GM19467 (cell line): Measurements from ENCODE around the gene GJB1.
"Not testable (repeated sequence)": the region's sequence is repeated elsewhere in the genome, so short reads cannot be mapped to it uniquely, and the experiment has no call there.

Source experiments
- ATAC-seq: cut with Tn5 transposase; IDR thresholded peaks from one replicate; pipeline ENCODE4 v1.9.1; 2021; ENCODE audit warnings: mild to moderate bottlenecking, moderate library complexity; ENCODE audit not compliant: unreplicated experiment

The GJB1 gene

GRCh38 chrX:71222929-71223328, at the start of gene GJB1:
TSS of gene GJB1 (plus strand) at chrX:71223224. CDS start at chrX:71223708, 484 bp downstream.
- ATAC-seq: no peak

- no peak for ATAC-seq
Measured at GRCh38 chrX:71173440-71173839, 49.6 kb upstream of the GJB1 start.

GRCh38 chrX:71174795-71175194, 48.2 kb upstream of the GJB1 start:
- ATAC-seq: no peak

DNA sequence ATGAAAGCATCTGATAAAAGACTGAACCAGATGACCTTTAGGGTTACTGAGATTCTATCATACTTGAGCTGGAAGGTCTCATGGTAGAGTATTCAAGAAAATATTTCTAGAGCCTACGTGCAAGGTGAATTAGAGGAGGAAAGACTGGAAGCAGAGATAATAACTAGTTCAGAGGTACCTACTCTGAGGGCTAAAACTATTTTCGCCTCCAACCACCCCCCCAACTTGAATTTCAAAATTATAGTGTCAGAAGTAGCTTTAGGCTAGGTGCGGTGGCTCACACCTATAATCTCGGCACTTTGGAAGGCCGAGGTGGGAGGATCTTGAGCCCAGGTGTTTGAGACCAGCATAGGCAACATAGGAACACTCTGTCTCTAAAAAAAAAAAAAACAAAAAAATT, 47.5 kb upstream of the GJB1 start:
- ATAC-seq: no peak

- ATAC-seq: no peak
Measured at GRCh38 chrX:71177327-71177726, 45.7 kb upstream of the GJB1 start.

DNA sequence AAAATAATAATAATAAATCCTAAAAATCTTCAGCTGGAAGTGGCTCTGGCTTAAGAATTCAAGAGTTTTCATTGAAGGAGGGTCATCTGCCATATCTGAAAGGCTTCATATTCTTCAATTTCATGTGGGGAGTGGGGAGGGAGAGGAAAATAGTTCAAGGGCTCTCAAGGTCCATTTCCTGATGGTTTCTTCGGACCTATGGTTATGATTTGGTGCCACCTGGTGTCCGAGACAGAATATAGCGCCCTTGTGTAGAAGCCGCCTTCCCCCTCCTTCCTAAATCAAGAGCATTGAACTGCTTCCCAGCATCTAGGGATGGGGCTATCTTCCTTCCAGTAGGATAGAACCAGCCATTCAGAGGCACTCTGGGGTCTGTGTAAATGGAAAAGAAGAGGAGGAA, 44.1 kb upstream of the GJB1 start:
- no peak for ATAC-seq

DNA sequence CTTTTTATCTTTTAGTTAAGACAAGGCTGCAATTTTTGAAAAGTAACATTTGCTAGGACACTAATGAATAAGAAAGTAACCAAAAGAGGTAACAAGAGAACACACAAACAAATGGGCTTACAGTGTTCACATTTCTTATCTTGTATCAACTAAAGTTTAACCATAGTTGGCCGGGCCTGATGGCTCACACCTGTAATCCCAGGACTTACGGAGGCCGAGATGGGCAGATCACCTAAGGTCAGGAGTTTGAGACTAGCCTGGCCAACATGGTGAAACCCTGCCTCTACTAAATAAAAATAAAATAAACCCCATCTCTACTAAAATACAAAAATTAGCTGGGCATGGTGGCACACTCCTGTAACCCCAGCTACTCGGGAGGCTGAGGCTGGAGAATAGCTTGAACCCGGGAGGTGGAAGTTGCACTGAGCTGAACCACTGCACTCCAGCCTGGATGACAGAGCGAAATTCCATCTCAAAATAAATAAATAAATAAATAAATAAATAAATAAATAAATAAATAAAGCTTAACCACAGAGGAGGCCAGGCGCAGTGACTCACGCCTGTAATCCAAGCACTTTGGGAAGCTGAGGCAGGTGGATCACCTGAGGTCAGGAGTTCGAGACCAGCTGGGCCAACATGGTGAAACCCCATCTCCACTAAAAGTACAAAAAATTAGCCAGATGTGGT, 42.3 kb upstream of the GJB1 start:
- not testable (repeated sequence) for ATAC-seq

DNA sequence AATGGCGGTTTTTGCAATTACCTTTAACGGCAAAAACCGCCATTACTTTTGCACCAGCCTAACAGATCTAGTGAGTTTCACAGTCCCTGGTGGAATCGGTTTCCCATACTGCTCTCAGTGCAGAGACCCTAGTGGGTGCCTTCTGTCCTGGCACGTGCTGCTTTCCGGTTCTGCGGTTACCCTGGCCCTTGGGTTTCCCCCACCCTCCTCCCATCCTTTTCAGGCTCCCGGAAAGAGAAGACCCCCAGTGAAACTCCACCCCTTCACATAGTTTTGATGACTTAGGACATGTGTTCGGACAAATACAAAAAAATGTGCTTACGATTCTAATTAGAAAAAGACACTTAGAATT, 41.5 kb upstream of the GJB1 start:
- ATAC-seq: peak; percentile 31

DNA sequence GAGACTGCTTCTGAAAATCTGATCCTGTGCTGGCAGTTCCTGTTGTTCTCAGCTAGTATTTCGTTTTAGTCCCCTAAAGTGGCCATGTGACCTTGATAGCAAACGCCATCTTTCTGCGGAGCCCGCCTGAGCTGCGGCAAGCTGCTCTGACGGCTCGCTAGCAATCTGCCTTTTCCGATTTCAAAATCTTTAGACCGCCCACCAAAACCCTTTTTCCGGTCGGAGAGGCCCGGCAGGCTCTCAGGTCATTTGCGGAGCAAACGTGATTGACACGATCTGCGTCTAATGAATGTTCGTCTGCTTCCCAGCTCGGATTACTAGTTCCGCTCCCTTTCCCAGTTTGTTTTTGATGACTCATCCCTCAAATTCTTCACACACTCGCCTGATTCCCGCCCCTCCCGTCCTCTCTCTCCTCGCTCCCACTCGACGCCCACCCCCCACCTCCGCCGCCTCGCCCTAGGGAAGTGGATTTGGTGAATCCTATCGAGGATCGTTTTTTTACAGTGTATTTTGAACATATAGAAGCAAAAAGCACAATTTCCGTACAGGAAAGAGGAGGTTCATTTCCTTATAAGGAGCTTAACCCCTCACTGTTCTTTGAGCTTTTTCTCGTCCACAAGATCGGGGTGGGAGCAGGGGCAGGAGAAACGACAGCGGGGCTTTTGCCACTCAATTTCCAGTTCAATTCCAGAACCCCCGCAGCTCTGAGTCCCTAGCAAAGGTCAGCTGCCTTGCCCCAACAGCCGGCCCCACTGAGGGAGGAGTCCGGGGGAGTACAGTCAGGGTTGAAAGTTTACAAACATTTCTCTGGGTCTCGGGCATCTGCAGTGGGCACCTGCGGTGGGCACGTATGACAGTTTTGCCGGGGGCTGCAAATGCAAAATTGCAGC, 40.9 kb upstream of the GJB1 start:
- ATAC-seq: peak; percentile 86

DNA sequence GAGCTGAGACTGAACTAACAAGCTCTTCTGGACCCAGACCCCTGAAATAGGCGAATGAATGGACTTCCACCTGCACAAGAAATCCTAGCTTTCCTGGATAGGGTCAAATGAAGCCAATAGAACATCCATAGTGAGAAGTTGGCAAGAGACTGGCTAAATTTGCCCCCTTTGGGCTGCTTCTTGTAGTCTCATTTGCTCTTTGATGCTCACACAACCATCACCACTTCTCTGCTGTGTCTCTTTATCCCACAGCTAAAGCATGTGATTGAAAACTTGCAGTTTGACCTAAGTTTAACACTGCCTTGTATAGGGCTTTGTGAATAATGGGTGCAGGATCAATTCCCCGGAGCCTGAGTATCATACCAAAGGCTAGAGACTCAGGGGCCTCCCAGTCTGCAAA, 40.2 kb upstream of the GJB1 start:
- no peak for ATAC-seq

DNA sequence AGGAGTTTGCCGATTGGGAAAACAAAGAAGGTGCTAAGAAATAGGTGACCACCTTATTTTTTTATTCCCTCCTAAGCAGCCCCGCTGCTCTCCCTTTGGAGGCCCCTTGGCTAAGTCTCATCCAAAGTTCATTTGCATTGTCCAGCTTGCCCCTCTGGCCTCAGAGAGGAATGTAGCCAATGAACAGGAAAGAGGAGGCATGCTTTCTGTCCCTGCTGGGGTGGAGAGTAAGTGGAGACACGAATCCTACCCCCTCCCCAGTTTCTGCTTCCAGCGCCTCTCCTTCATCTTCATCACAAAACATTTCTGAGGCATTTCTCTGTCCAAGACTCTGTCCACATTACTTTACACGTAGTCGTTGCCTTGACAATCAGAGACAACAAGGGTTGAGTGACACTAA, 39.7 kb upstream of the GJB1 start:
- no peak for ATAC-seq

DNA sequence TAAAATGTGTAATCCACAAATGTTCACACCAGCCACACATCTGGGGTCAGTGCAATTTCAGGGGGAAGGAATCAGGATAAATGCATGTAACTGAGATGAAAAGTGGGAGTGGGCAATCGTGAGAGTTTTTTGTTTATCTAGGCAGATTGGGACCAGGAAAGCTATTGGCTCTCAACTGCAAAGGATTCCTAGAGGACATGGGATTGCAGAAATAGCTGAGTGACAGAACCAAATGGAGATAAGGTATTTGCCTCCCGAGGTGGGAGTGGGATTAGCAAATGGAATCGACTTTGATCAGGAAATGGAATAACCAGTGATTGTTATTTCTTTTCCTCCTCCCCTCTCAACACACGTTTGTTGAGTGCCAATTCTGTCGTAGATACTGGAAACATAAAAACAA, 38.9 kb upstream of the GJB1 start:
- ATAC-seq: no peak

DNA sequence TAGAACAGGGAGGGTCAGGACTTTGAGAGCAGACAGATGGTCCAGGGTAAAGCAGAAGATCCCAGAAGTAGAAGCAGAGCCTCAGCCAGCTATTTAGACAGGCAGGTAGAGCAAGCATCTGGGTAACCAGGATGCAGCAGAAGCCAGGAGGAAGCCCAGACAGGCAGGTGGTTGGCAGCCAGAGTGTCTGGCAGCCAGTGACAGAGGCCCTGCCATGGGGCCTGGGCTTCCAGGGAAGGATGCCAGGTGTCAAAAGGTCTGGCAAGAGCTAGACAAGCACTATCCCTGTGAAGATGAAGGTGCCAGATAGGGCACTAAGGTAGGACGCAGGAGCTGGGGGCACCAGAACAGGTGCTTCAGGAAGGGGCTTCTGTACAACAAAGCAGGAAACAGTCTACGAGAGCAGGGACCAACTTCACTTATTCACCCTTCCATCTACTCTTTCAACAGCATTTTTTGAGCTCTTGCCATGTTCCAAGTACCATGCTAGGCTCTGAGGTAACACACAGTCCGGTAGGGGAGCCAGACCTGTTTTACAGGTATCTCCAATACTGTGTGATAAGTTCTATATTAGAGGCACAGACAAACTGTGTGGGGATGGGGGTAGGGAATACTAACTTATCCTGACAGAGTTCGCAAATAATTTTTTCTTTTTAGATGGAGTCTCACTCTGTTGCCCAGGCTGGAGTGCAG, 38.1 kb upstream of the GJB1 start:
- ATAC-seq: no peak

DNA sequence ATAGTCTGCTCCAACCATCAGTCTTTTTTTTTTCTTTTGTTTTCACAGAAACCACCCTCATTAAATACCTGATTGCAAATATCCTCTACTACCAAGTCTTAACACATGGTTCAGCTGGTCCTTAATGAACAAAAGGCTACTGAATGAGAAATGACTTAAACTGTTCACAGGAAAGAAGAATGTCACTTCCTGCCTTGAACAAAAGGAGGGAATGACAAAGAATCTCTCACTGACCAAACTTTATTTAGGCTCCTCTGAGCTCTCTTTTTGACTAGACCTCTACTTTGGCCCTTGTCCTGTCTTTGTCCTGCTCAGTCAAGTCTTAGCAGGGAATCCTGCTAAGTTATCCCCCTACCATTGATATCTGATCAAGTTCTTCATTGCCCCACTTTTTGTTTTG, 31.8 kb upstream of the GJB1 start:
- ATAC-seq: no peak

- no peak for ATAC-seq
Measured at GRCh38 chrX:71195964-71196649, 26.9 kb upstream of the GJB1 start.

GRCh38 chrX:71198066-71198465, 25.0 kb upstream of the GJB1 start:
- peak; percentile 64 for ATAC-seq

DNA sequence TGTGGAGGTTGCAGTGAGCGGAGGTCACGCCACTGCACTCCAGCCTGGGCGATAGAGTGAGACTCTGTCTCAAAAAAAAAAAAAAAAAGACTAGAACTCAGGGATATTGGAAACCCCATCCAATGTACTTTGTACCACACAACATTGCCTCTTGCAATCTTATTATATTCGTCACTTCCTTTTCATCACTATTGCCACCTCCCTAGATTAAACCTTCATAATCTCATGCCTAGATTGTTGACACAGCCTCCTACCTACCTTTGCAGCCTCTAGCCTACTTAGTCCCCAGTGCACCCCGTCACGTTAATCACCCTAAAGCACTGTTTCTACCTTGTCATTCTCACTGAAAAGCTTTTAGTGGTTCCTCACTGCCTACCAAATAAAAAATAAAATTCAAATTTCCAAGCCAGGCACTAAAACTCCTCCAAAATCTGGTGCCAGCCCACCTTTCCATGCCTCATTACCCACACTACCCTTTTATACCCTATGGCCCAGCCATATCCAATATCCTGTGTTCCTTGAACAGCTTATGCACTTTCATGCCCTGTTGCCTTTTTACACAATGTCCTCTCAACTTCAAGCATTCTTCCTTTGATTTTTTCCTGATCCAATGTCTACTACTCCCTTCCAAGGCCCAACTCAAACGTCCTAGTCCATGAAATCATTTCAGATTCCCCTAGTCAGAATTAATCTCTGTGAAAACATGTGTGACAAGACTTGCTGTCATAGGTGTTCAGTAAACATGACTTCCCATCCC, 23.6 kb upstream of the GJB1 start:
- no peak for ATAC-seq

DNA sequence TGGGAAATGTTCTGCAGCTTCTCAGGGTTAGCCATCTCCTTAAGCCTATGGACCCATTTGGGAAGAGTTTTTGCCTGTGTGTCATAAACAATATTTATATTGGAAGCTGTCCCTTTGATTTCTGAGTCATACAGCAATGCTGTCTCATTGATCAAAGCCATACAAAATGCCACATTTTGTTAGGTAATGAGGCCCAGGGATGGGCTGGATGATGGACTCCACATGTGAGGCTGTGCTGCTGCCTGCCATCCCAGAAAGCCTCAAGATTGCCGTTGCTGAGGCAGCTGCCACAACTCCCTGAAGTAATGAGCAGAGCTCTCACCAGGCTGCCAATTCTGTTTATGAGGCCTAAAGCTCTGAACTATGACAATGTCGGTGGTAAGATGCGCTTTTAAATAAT, 12.2 kb upstream of the GJB1 start:
- no peak for ATAC-seq

- ATAC-seq: no peak
Measured at GRCh38 chrX:71212536-71212935, 10.5 kb upstream of the GJB1 start.

DNA sequence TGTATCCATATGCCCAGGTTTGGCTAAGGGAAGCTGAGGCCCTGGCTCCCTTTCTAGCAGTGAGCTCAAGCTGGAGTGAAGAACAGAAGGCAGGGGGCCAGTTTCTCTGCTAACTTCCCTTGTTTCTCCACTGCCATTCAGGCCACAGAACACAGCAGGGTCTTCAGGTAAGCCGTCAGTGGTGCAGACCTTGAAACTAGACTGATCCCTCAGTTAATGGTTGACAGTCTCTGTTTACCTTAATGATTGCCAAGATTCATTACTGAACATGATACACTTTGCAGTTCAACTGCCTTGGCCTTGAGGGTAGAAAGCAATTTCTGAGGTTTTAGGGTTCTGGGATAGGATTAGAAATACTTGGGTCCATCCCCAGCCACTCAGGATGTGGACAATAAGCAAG, 8.9 kb upstream of the GJB1 start:
- ATAC-seq: no peak
